HepG2 (cell line): ENCODE measurements around the gene MMP7. TPM values are rescaled to one million over a fixed set of nuclear protein-coding genes. Genes with fewer than 3 reads are reported as not detected.

Experiments
- ATAC-seq: fragments of 200-7000 bp; cut with Tn5 transposase; 3 replicates; pipeline ENCODE4 v1.9.1; 2020; ENCODE audit warnings: mild to moderate bottlenecking, moderate library complexity
- BruUV-seq: library from RNA; stranded (reverse); fragments of 400-500 nt; replicated peaks from 2 replicates; lab custom pipeline; 2021; lab: Mats Ljungman, UMichigan
- CTCF ChIA-PET: fragments of 300-600 bp; formaldehyde crosslinking; extraction: SDS; loops from one replicate; lab custom pipeline; 2021; ENCODE audit warnings: low total read pairs, inconsistent platforms, low intra/inter-chr PET ratio; lab: Yijun Ruan, JAX
- POLR2A ChIA-PET: fragments of 350-600 bp; sonication (Branson Sonifier 250); formaldehyde crosslinking; loops from one replicate; lab custom pipeline; 2020; ENCODE audit warnings: antibody characterized with exemption, inconsistent platforms; lab: Yijun Ruan, JAX
- DNase-seq: peaks from one replicate; pipeline ENCODE4 v3.0.0-alpha.2; 2015; ENCODE audit warnings: low spot score
- FAIRE-seq: peaks from 3 replicates; lab custom pipeline; 2011; peaks lifted over from hg19 to GRCh38; lab: Jason Lieb, UNC
- H2AFZ ChIP-seq: one replicate; pipeline ENCODE4 v1.6.1; 2011; ENCODE audit warnings: low read length, inconsistent platforms
- H3K27ac ChIP-seq: fragments of 300-600 bp; 3 replicates; pipeline ENCODE4 v1.8.0; 2011; ENCODE audit warnings: mixed run types, mild to moderate bottlenecking, mixed read lengths, low read length, inconsistent platforms; ENCODE audit not compliant: insufficient read depth; ENCODE audit errors: extremely low read length
- H3K27me3 ChIP-seq, 2 experiments: fragments of 200-600 bp in 1 of 2; 2 replicates in 1 of 2; 3 replicates in 1 of 2; pipeline versions ENCODE4 v1.6.0 to v1.8.0; 2011; ENCODE audit warnings: low read length in 2 of 2, mild to moderate bottlenecking in 2 of 2, moderate library complexity in 2 of 2, inconsistent platforms in 1 of 2; ENCODE audit not compliant: insufficient read depth in 2 of 2, control insufficient read depth in 1 of 2
- H3K36me3 ChIP-seq, 2 experiments: fragments of 200-600 bp in 1 of 2; replicated peaks in 1 of 2; 2 replicates in 1 of 2; 3 replicates in 1 of 2; pipeline versions ENCODE4 v1.5.1 to v1.8.0; 2011; ENCODE audit warnings: low read length in 2 of 2, inconsistent platforms in 1 of 2; ENCODE audit not compliant: insufficient read depth in 2 of 2, control insufficient read depth in 1 of 2
- H3K4me1 ChIP-seq: 2 replicates; pipeline ENCODE4 v1.5.1; 2012; ENCODE audit warnings: low read length, inconsistent platforms; ENCODE audit not compliant: insufficient read depth
- H3K4me2 ChIP-seq: 2 replicates; pipeline ENCODE4 v1.6.0; 2011; ENCODE audit warnings: low read depth, low read length, inconsistent platforms
- H3K4me3 ChIP-seq, 3 experiments: fragments of 200-600 bp in 1 of 3; sonication (generic), shearing (Covaris generic) in 1 of 3; replicated peaks in 1 of 3; 2 replicates each; pipeline ENCODE4 v1.5.1; 2011 to 2016; ENCODE audit warnings: low read length in 3 of 3, inconsistent platforms in 2 of 3, low read depth in 2 of 3, mild to moderate bottlenecking in 2 of 3, control low read depth in 1 of 3, mixed read lengths in 1 of 3; ENCODE audit not compliant: insufficient read depth in 1 of 3
- H3K79me2 ChIP-seq: one replicate; pipeline ENCODE4 v1.6.1; 2011; ENCODE audit warnings: low read length, inconsistent platforms; ENCODE audit not compliant: insufficient read depth
- H3K9ac ChIP-seq: 2 replicates; pipeline ENCODE4 v1.6.0; 2011; ENCODE audit warnings: mild to moderate bottlenecking, low read depth, low read length, inconsistent platforms; ENCODE audit not compliant: insufficient read depth
- H3K9me3 ChIP-seq: 2 replicates; pipeline ENCODE4 v1.5.1; 2012; ENCODE audit warnings: mild to moderate bottlenecking, low read length
- H4K20me1 ChIP-seq: 2 replicates; pipeline ENCODE4 v1.6.0; 2011; ENCODE audit warnings: inconsistent platforms, mild to moderate bottlenecking, low read length, moderate library complexity; ENCODE audit not compliant: insufficient read depth
- ARNT ChIP-seq: fragments of 450-650 bp; IDR thresholded peaks from 2 replicates; pipeline ENCODE4 v1.6.1; 2017
- MAF1 ChIP-seq: sonication (generic); formaldehyde crosslinking; IDR thresholded peaks from 2 replicates; pipeline ENCODE4 v1.5.0; 2020; ENCODE audit warnings: missing genetic modification reagents, borderline replicate concordance
- MEF2D ChIP-seq: sonication (generic); formaldehyde crosslinking; IDR thresholded peaks from 2 replicates; pipeline ENCODE4 v1.5.1; 2020; ENCODE audit warnings: mild to moderate bottlenecking, missing genetic modification reagents
- POLR2G ChIP-seq: fragments of 200-400 bp; formaldehyde crosslinking; IDR thresholded peaks from 2 replicates; pipeline ENCODE4 v1.6.1; 2018; ENCODE audit warnings: mild to moderate bottlenecking, low read depth, low read length, moderate library complexity
- PREB ChIP-seq: sonication (generic); formaldehyde crosslinking; IDR thresholded peaks from 2 replicates; pipeline ENCODE4 v1.4.0; 2020; ENCODE audit warnings: missing genetic modification reagents
- ZBTB2 ChIP-seq: sonication (generic); formaldehyde crosslinking; IDR thresholded peaks from 2 replicates; pipeline ENCODE4 v1.8.0; 2022; ENCODE audit warnings: low read depth, missing genetic modification reagents
- ZNF17 ChIP-seq: sonication (generic); formaldehyde crosslinking; IDR thresholded peaks from 2 replicates; pipeline ENCODE4 v1.5.0; 2020; ENCODE audit warnings: mild to moderate bottlenecking, missing genetic modification reagents
- ZNF280B ChIP-seq: sonication (generic); formaldehyde crosslinking; IDR thresholded peaks from 2 replicates; pipeline ENCODE4 v1.5.0; 2020; ENCODE audit warnings: missing genetic modification reagents, mild to moderate bottlenecking, borderline replicate concordance
- ZNF598 ChIP-seq: sonication (generic); formaldehyde crosslinking; IDR thresholded peaks from 2 replicates; pipeline ENCODE4 v1.5.1; 2020; ENCODE audit warnings: mild to moderate bottlenecking, missing genetic modification reagents, borderline replicate concordance
- ZNF674 ChIP-seq: sonication (generic); formaldehyde crosslinking; IDR thresholded peaks from 2 replicates; pipeline ENCODE4 v1.5.0; 2020; ENCODE audit warnings: low read depth, mild to moderate bottlenecking, missing genetic modification reagents
- ZNF766 ChIP-seq: sonication (generic); formaldehyde crosslinking; IDR thresholded peaks from 2 replicates; pipeline ENCODE4 v1.5.0; 2020; ENCODE audit warnings: missing genetic modification reagents, borderline replicate concordance
- ZNF772 ChIP-seq: sonication (generic); formaldehyde crosslinking; IDR thresholded peaks from 2 replicates; pipeline ENCODE4 v1.5.0; 2020; ENCODE audit warnings: mild to moderate bottlenecking, missing genetic modification reagents
- WGBS: methylation state at CpG from one replicate; pipeline ENCODE4 v1.1.6; 2017; ENCODE audit warnings: low lambda C conversion rate; 5-methylcytosine and 5-hydroxymethylcytosine counted together
- in situ Hi-C: cut with HindIII; loops from 2 replicates; pipeline ENCODE4 v1.10.0; 2017; ENCODE audit warnings: low pct_unique_long_range_greater_than_20kb; ENCODE audit not compliant: extremely low pct_ligation_motif_present
- intact Hi-C: fragments of 100-400 bp; cut with micrococcal nuclease; formaldehyde crosslinking; loops from one replicate; pipeline ENCODE4 v1.10.0; 2022; ENCODE audit not compliant: unreplicated experiment
- polyA plus RNA-seq, 8 experiments: library from polyadenylated mRNA; depleted of rRNA in 3 of 8; stranded (reverse) in 7 of 8; unstranded in 1 of 8; fragments of >200 nt; fragmentation: Illumina TruSeq in 4 of 8; extraction: Trizol in 4 of 8; gene quantifications; 2 replicates each; pipeline versions ENCODE4 v1.2.1 to v1.2.3, GENCODE V29; 2011 to 2016; ENCODE audit warnings: low read depth in 4 of 8, missing spikeins in 1 of 8, mixed read lengths in 1 of 8; ENCODE audit not compliant: insufficient read depth in 1 of 8
- total RNA-seq, 5 experiments: library from RNA; depleted of rRNA; stranded (reverse); fragments of >200 nt; fragmentation: Illumina TruSeq; extraction: Trizol; gene quantifications; 2 replicates each; pipeline ENCODE4 v1.2.3, GENCODE V29; 2016; ENCODE audit warnings: low read depth in 1 of 5

The MMP7 gene
- total and polyA plus RNA-seq, 2 of the 13 experiments (the other 11 are each of a cell fraction or from before 2014, with no cell fraction given), result 0.17 TPM; not detected in 1

GRCh38 chr11:102575012-102575411 lies 44.5 kb upstream of the MMP7 start:
- Histone ChIP-seq H3K9ac (no peak overlapping the region), H3K79me2 (no peaks in the 10 kb centered on the region), H3K4me1 (peaks cover 3% of the 10 kb centered on the region), H3K36me3 (no peaks in the 10 kb centered on the region), H2AFZ (no peak overlapping the region), H3K27ac (no peak overlapping the region), H3K9me3 (no peaks in the 10 kb centered on the region), H3K27me3 (no peaks in the 10 kb centered on the region), H3K4me3 (no peak overlapping the region), H3K4me2 (no peak overlapping the region), H4K20me1 (no peaks in the 10 kb centered on the region)
- DNase-seq (no peak), ATAC-seq (no peak), FAIRE-seq (no peak)
- BruUV-seq, result no TSS peak
- CTCF ChIA-PET, result no interaction called here
- TF ChIP-seq ZNF674 (no peak), ZNF280B (CRISPR knock-in tag) (no peak), ZNF766 (CRISPR knock-in tag) (no peak), ZBTB2 (CRISPR knock-in tag) (no peak), POLR2G (no peak), ZNF17 (CRISPR knock-in tag) (no peak), PREB (CRISPR knock-in tag) (no peak), ZNF772 (CRISPR knock-in tag) (no peak), ZNF598 (CRISPR knock-in tag) (no peak), MEF2D (CRISPR knock-in tag) (no peak), MAF1 (no peak), ARNT (no peak)
- POLR2A ChIA-PET, result no interaction called here
- in situ Hi-C loops, result no loop called here
- intact Hi-C loops, result no loop called here
- WGBS, result 40% methylated on average over 2 of the region's 2 CpGs
